HEK293 (cell line): ENCODE data around the gene PI4KA.
"Not testable (repeated sequence)": the region's sequence is repeated elsewhere in the genome, so short reads cannot be mapped to it uniquely, and the experiment has no call there.

Experiments used
- CTCF ChIA-PET: fragments of 350-600 bp; formaldehyde crosslinking; extraction: SDS; loops from one replicate; lab custom pipeline; 2021; ENCODE audit warnings: antibody characterized with exemption; lab: Yijun Ruan, JAX
- POLR2A ChIA-PET: fragments of 300-600 bp; formaldehyde crosslinking; extraction: SDS; loops from one replicate; lab custom pipeline; 2020; ENCODE audit warnings: antibody characterized with exemption, inconsistent platforms; lab: Yijun Ruan, JAX
- H3K27ac ChIP-seq: fragments of 200-500 bp; sonication (Bioruptor generic); 2 replicates; pipeline ENCODE4 v1.5.1; 2014; ENCODE audit warnings: low read depth, low read length, control low read depth, inconsistent platforms; ENCODE audit errors: extremely low read depth
- H3K36me3 ChIP-seq, 2 experiments: fragments of 200-500 bp in 1 of 2; sonication (Bioruptor generic) in 1 of 2; 1 replicate in 1 of 2; 2 replicates in 1 of 2; pipeline ENCODE4 v1.5.1; 2014 to 2017; ENCODE audit warnings: inconsistent platforms in 2 of 2, low read length in 2 of 2; ENCODE audit not compliant: control insufficient read depth in 2 of 2, insufficient read depth in 1 of 2
- H3K4me1 ChIP-seq: fragments of 200-500 bp; sonication (Bioruptor generic); 2 replicates; pipeline ENCODE4 v1.5.1; 2014; ENCODE audit warnings: mild to moderate bottlenecking, low read length, inconsistent platforms; ENCODE audit not compliant: control insufficient read depth, insufficient read depth
- H3K4me3 ChIP-seq: 2 replicates; pipeline ENCODE4 v1.5.1; 2011; ENCODE audit warnings: low read depth, mild to moderate bottlenecking, control low read depth, low read length, moderate library complexity
- H3K9me3 ChIP-seq: fragments of 200-500 bp; sonication (Bioruptor generic); 2 replicates; pipeline ENCODE4 v1.5.1; 2014; ENCODE audit warnings: low read depth, low read length, inconsistent platforms; ENCODE audit not compliant: control insufficient read depth, insufficient read depth
- HOXA7 ChIP-seq: sonication (generic); formaldehyde crosslinking; IDR thresholded peaks from 2 replicates; pipeline ENCODE4 v1.8.1; 2022; ENCODE audit warnings: missing genetic modification reagents, borderline replicate concordance
- KLF1 ChIP-seq: fragments of 450-650 bp; formaldehyde crosslinking; IDR thresholded peaks from 2 replicates; pipeline ENCODE4 v1.5.1; 2016; ENCODE audit warnings: missing biosample characterization, missing genetic modification characterization
- MZF1 ChIP-seq: fragments of 450-650 bp; formaldehyde crosslinking; IDR thresholded peaks from 2 replicates; pipeline ENCODE4 v1.5.1; 2017; ENCODE audit warnings: missing biosample characterization, missing genetic modification characterization, borderline replicate concordance
- ZFP37 ChIP-seq: fragments of 450-650 bp; formaldehyde crosslinking; IDR thresholded peaks from 2 replicates; pipeline ENCODE4 v1.5.1; 2016; ENCODE audit warnings: missing biosample characterization, missing genetic modification characterization
- ZNF112 ChIP-seq: fragments of 450-650 bp; formaldehyde crosslinking; IDR thresholded peaks from 2 replicates; pipeline ENCODE4 v1.5.0; 2017; ENCODE audit warnings: missing biosample characterization, missing genetic modification characterization
- ZNF16 ChIP-seq: fragments of 450-650 bp; formaldehyde crosslinking; IDR thresholded peaks from 2 replicates; pipeline ENCODE4 v1.5.1; 2016; ENCODE audit warnings: low read depth, missing biosample characterization, missing genetic modification characterization
- ZNF248 ChIP-seq: fragments of 450-650 bp; formaldehyde crosslinking; IDR thresholded peaks from 2 replicates; pipeline ENCODE4 v1.5.1; 2017; ENCODE audit warnings: missing biosample characterization, missing genetic modification characterization
- ZNF473 ChIP-seq: fragments of 450-650 bp; formaldehyde crosslinking; IDR thresholded peaks from 2 replicates; pipeline ENCODE4 v1.5.1; 2017; ENCODE audit warnings: missing biosample characterization, missing genetic modification characterization
- ZNF544 ChIP-seq: fragments of 450-650 bp; formaldehyde crosslinking; IDR thresholded peaks from 2 replicates; pipeline ENCODE4 v1.5.0; 2017; ENCODE audit warnings: missing biosample characterization, missing genetic modification characterization
- ZNF558 ChIP-seq: fragments of 450-650 bp; formaldehyde crosslinking; IDR thresholded peaks from 2 replicates; pipeline ENCODE4 v1.5.1; 2016; ENCODE audit warnings: missing biosample characterization, missing genetic modification characterization
- ZNF571 ChIP-seq: fragments of 450-650 bp; formaldehyde crosslinking; IDR thresholded peaks from 2 replicates; pipeline ENCODE4 v1.5.0; 2017; ENCODE audit warnings: missing biosample characterization, missing genetic modification characterization
- ZNF677 ChIP-seq: fragments of 450-650 bp; IDR thresholded peaks from 2 replicates; pipeline ENCODE4 v1.5.0; 2018; ENCODE audit warnings: missing biosample characterization, mild to moderate bottlenecking, missing genetic modification characterization, moderate library complexity
- ZNF837 ChIP-seq: fragments of 450-650 bp; formaldehyde crosslinking; IDR thresholded peaks from 2 replicates; pipeline ENCODE4 v1.5.1; 2016; ENCODE audit warnings: missing biosample characterization, missing genetic modification characterization
- TF ChIP-seq, protein P1 (sequence below): fragments of 450-650 bp; formaldehyde crosslinking; IDR thresholded peaks from 2 replicates; pipeline ENCODE4 v1.5.1; 2016; ENCODE audit warnings: missing biosample characterization, missing genetic modification characterization
- TF ChIP-seq, protein P2 (sequence below): fragments of 450-650 bp; formaldehyde crosslinking; IDR thresholded peaks from 2 replicates; pipeline ENCODE4 v1.5.1; 2016; ENCODE audit warnings: missing biosample characterization, missing genetic modification characterization
- TF ChIP-seq, protein P3 (sequence below): fragments of 450-650 bp; formaldehyde crosslinking; IDR thresholded peaks from 2 replicates; pipeline ENCODE4 v1.5.1; 2016; ENCODE audit warnings: missing biosample characterization, missing genetic modification characterization
- TF ChIP-seq, protein P4 (sequence below): fragments of 450-650 bp; formaldehyde crosslinking; IDR thresholded peaks from 2 replicates; pipeline ENCODE4 v1.5.1; 2016; ENCODE audit warnings: missing biosample characterization, missing genetic modification characterization

Gene PI4KA

DNA sequence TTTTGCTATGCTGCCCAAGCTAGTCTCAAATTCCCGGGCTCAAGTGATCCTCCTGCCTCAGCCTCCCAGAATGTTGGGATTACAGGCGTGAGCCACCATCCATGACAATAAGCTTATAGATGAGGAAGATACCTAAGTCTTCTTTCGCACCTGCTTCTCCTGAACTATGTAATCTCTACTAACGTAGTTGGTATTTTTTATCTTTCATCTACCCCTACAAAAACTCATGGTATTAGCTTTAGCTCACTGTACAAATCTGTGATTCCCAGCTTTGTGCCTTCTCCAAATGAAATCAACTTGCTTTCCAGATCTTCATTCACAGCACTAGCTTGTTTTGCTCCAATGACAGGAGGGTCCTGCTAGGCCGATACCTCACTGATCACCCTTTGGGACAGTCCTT, 36.4 kb downstream of the PI4KA start:
- CTCF ChIA-PET, result interaction anchor here (0.6 to 0.9 kb wide), 4 partner anchors 10 to 510 kb away, joined by 3 to 6 read pairs (median 4); no protein-coding TSS in a partner anchor
- TF ChIP-seq, protein P1, sequence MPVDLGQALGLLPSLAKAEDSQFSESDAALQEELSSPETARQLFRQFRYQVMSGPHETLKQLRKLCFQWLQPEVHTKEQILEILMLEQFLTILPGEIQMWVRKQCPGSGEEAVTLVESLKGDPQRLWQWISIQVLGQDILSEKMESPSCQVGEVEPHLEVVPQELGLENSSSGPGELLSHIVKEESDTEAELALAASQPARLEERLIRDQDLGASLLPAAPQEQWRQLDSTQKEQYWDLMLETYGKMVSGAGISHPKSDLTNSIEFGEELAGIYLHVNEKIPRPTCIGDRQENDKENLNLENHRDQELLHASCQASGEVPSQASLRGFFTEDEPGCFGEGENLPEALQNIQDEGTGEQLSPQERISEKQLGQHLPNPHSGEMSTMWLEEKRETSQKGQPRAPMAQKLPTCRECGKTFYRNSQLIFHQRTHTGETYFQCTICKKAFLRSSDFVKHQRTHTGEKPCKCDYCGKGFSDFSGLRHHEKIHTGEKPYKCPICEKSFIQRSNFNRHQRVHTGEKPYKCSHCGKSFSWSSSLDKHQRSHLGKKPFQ (tag by site-specific recombination), result no peak
- no peak for TF ChIP-seq ZFP37 (tag by site-specific recombination)
- TF ChIP-seq, protein P2, sequence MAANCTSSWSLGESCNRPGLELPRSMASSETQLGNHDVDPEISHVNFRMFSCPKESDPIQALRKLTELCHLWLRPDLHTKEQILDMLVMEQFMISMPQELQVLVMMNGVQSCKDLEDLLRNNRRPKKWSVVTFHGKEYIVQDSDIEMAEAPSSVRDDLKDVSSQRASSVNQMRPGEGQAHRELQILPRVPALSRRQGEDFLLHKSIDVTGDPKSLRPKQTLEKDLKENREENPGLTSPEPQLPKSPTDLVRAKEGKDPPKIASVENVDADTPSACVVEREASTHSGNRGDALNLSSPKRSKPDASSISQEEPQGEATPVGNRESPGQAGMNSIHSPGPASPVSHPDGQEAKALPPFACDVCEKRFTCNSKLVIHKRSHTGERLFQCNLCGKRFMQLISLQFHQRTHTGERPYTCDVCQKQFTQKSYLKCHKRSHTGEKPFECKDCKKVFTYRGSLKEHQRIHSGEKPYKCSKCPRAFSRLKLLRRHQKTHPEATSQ, result no peak
- no peak for TF ChIP-seq ZNF473 (tag by site-specific recombination)
- TF ChIP-seq, protein P3, sequence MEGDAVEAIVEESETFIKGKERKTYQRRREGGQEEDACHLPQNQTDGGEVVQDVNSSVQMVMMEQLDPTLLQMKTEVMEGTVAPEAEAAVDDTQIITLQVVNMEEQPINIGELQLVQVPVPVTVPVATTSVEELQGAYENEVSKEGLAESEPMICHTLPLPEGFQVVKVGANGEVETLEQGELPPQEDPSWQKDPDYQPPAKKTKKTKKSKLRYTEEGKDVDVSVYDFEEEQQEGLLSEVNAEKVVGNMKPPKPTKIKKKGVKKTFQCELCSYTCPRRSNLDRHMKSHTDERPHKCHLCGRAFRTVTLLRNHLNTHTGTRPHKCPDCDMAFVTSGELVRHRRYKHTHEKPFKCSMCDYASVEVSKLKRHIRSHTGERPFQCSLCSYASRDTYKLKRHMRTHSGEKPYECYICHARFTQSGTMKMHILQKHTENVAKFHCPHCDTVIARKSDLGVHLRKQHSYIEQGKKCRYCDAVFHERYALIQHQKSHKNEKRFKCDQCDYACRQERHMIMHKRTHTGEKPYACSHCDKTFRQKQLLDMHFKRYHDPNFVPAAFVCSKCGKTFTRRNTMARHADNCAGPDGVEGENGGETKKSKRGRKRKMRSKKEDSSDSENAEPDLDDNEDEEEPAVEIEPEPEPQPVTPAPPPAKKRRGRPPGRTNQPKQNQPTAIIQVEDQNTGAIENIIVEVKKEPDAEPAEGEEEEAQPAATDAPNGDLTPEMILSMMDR (tag by site-specific recombination), result no peak
- TF ChIP-seq ZNF16 (tag by site-specific recombination), result no peak
- TF ChIP-seq KLF1, result no peak
- no peak for TF ChIP-seq ZNF112 (tag by site-specific recombination)
- TF ChIP-seq ZNF837 (tag by site-specific recombination), result no peak
- TF ChIP-seq, protein P4, sequence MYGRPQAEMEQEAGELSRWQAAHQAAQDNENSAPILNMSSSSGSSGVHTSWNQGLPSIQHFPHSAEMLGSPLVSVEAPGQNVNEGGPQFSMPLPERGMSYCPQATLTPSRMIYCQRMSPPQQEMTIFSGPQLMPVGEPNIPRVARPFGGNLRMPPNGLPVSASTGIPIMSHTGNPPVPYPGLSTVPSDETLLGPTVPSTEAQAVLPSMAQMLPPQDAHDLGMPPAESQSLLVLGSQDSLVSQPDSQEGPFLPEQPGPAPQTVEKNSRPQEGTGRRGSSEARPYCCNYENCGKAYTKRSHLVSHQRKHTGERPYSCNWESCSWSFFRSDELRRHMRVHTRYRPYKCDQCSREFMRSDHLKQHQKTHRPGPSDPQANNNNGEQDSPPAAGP, result no peak
- TF ChIP-seq ZNF248 (tag by site-specific recombination), result no peak
- no peak for TF ChIP-seq ZNF558 (tag by site-specific recombination)
- TF ChIP-seq HOXA7 (CRISPR knock-in tag), result no peak
- no peak for TF ChIP-seq MZF1 (tag by site-specific recombination)
- TF ChIP-seq ZNF544 (tag by site-specific recombination), result no peak
- no peak for TF ChIP-seq ZNF571
- TF ChIP-seq ZNF677 (tag by site-specific recombination), result no peak
- TF ChIP-seq, all 188 proteins: peak for 0
- Histone ChIP-seq H3K36me3 (peaks cover 18 to 65% of the 10 kb centered on the region in 2 experiments), H3K27ac (no peak overlapping the region), H3K9me3 (no peaks in the 10 kb centered on the region), H3K4me1 (no peaks in the 10 kb centered on the region), H3K4me3 (no peak overlapping the region)
- POLR2A ChIA-PET, result interaction anchor here (0.7 kb wide), 1 partner anchor 35 kb away, joined by 3 read pairs; no protein-coding TSS in a partner anchor

DNA sequence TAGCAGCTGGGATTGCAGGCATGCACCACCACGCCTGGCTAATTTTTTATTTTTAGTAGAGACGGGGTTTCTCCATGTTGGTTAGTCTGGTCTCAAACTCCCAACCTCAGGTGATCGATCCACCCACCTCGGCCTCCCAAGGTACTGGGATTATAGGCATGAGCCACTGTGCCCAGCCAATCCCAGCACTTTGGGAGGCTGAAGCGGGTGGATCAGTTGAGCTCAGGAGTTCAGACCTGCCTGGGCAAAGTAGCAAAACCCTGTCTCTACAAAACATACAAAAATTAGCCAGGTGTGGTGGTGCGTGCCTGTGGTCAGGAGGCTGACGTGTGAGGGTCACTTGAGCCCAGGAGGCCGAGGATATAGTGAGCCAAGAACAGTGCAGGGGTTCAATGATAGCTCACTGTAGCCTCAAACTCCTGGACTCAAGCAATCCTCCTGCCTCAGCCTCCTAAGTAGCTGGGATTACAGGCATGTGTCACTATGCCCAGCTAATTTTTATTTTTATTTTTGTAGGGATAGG, 36.8 kb downstream of the PI4KA start:
- ChIA-PET CTCF (interaction anchor here (0.7 to 0.9 kb wide), 3 partner anchors 10 to 509 kb away, joined by 3 to 6 read pairs (median 4); no protein-coding TSS in a partner anchor), POLR2A (interaction anchor here (0.7 kb wide), 1 partner anchor 35 kb away, joined by 3 read pairs; no protein-coding TSS in a partner anchor)
- H3K4me3 ChIP-seq, H3K9me3 ChIP-seq, H3K4me1 ChIP-seq, H3K27ac ChIP-seq: not testable (repeated sequence)
- H3K36me3 ChIP-seq, result peaks cover 22 to 70% of the 10 kb centered on the region in 2 experiments
